Sigmoid colon (tissue), 7 donors: ENCODE data around the gene GIT2. TPM values are rescaled to one million over a fixed set of nuclear protein-coding genes. Genes with fewer than 3 reads are reported as not detected.
A peak's percentile ranks its signal among the peaks of the same experiment; 100 is the strongest.

Experiments used
- DNase-seq: peaks from one replicate; pipeline ENCODE4 v3.0.0-alpha.2; 2019
- H3K27ac ChIP-seq, 4 donors: fragments of 200-600 bp; sonication (generic); one replicate each; pipeline ENCODE4 v1.5.1; 2016 to 2019; ENCODE audit warnings: mild to moderate bottlenecking in 1 of 4
- H3K27me3 ChIP-seq, 3 donors: fragments of 200-600 bp; sonication (generic); one replicate each; pipeline ENCODE4 v1.5.1; 2019; ENCODE audit warnings: mild to moderate bottlenecking in 1 of 3
- H3K36me3 ChIP-seq, 4 donors: fragments of 200-600 bp; sonication (generic); one replicate each; pipeline ENCODE4 v1.5.1; 2016 to 2019
- H3K4me1 ChIP-seq, 4 donors: fragments of 200-600 bp; sonication (generic); one replicate each; pipeline ENCODE4 v1.5.1; 2017 to 2019
- H3K4me3 ChIP-seq, 4 donors: fragments of 200-600 bp; sonication (generic); one replicate each; pipeline ENCODE4 v1.5.1; 2017 to 2019; ENCODE audit warnings: mild to moderate bottlenecking in 2 of 4, moderate library complexity in 1 of 4
- H3K9me3 ChIP-seq, 4 donors: fragments of 200-600 bp in 3 of 4; sonication (generic) in 3 of 4; one replicate each; pipeline versions ENCODE4 v1.5.1 to v1.6.1; 2013 to 2019
- EP300 ChIP-seq, 4 donors: sonication (generic); formaldehyde crosslinking; IDR thresholded peaks; one replicate each; pipeline ENCODE4 v1.6.1; 2017; ENCODE audit warnings: antibody characterized with exemption in 4 of 4
- POLR2A ChIP-seq, 2 donors: fragments of 450-650 bp; IDR thresholded peaks; one replicate each; pipeline ENCODE4 v1.6.1; 2016; ENCODE audit warnings: antibody characterized with exemption in 2 of 2, mild to moderate bottlenecking in 2 of 2, moderate library complexity in 2 of 2
- POLR2AphosphoS5 ChIP-seq, 4 donors: sonication (generic); formaldehyde crosslinking; IDR thresholded peaks; one replicate each; pipeline ENCODE4 v1.6.1; 2017; ENCODE audit warnings: antibody characterized with exemption in 4 of 4
- WGBS, 2 donors: extraction: QIAGEN DNeasy Blood & Tissue Kit; methylation state at CpG; one replicate each; pipeline ENCODE4 v1.1.7; 2013; 5-methylcytosine and 5-hydroxymethylcytosine counted together
- intact Hi-C: fragments of 100-400 bp; cut with DNase I; formaldehyde crosslinking; loops from one replicate; pipeline ENCODE4 v1.15.1; 2023
- polyA plus RNA-seq, 3 donors: library from polyadenylated mRNA; stranded (reverse); fragments of 200-250 nt; gene quantifications; one replicate each; pipeline ENCODE4 v1.2.3, GENCODE V29; 2013
- total RNA-seq, 4 donors: library from RNA; depleted of rRNA; stranded (reverse); fragments of >200 nt; gene quantifications; one replicate each; pipeline ENCODE4 v1.1.0, GENCODE V29; 2016
- TF ChIP-seq, protein P1 (sequence below), 4 experiments: fragments of 450-650 bp in 3 of 4; fragments of 200-600 bp in 1 of 4; IDR thresholded peaks; one replicate each; pipeline ENCODE4 v1.5.1; 2016 to 2019; ENCODE audit warnings: antibody characterized with exemption in 4 of 4, mild to moderate bottlenecking in 3 of 4, moderate library complexity in 2 of 4
- donor health status: healthy with polysubstance abuse.
- donor health status: Bipolar disorder and iron deficiency.
- donor health status: healthy.

The GIT2 gene
- total and polyA plus RNA-seq, 7 donors, result 6.0 to 54.6 (median 26.7) TPM

- 89 to 90% methylated on average over 8 of the region's 8 CpGs for WGBS, 2 donors
- Histone ChIP-seq H3K4me3 (no peak overlapping the region), H3K36me3 (peaks cover 40 to 99% (median 54%) of the 10 kb centered on the region in 4 donors), H3K27me3 (no peaks in the 10 kb centered on the region), H3K4me1 (no peaks in the 10 kb centered on the region), H3K9me3 (no peaks in the 10 kb centered on the region), H3K27ac (no peak overlapping the region)
- TF ChIP-seq EP300 (IDR thresholded peaks at IDR 0.05), result no peak
- TF ChIP-seq, protein P1, sequence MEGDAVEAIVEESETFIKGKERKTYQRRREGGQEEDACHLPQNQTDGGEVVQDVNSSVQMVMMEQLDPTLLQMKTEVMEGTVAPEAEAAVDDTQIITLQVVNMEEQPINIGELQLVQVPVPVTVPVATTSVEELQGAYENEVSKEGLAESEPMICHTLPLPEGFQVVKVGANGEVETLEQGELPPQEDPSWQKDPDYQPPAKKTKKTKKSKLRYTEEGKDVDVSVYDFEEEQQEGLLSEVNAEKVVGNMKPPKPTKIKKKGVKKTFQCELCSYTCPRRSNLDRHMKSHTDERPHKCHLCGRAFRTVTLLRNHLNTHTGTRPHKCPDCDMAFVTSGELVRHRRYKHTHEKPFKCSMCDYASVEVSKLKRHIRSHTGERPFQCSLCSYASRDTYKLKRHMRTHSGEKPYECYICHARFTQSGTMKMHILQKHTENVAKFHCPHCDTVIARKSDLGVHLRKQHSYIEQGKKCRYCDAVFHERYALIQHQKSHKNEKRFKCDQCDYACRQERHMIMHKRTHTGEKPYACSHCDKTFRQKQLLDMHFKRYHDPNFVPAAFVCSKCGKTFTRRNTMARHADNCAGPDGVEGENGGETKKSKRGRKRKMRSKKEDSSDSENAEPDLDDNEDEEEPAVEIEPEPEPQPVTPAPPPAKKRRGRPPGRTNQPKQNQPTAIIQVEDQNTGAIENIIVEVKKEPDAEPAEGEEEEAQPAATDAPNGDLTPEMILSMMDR (IDR thresholded peaks at IDR 0.05), result no peak
- TF ChIP-seq POLR2A (IDR thresholded peaks at IDR 0.05), result no peak
- TF ChIP-seq POLR2AphosphoS5 (IDR thresholded peaks at IDR 0.05), result no peak
- intact Hi-C loops, result no loop called here
- no peak for DNase-seq
Observed at GRCh38 chr12:109910254-109910968, 85.8 kb downstream of the GIT2 start.

- no peak for DNase-seq
- peaks cover 0 to 21% (median 16%) of the 10 kb centered on the region in 4 donors for H3K4me1 ChIP-seq
- H3K27me3 ChIP-seq, result no peaks in the 10 kb centered on the region
- H3K36me3 ChIP-seq, result peaks cover 35 to 75% (median 55%) of the 10 kb centered on the region in 4 donors
- no peak overlapping the region for H3K4me3 ChIP-seq
- TF ChIP-seq POLR2AphosphoS5 (IDR thresholded peaks at IDR 0.05) (no peak), POLR2A (IDR thresholded peaks at IDR 0.05) (no peak), EP300 (IDR thresholded peaks at IDR 0.05) (no peak)
- TF ChIP-seq, protein P1 (IDR thresholded peaks at IDR 0.05), result no peak
- 95 to 96% methylated on average over 10 of the region's 10 CpGs for WGBS, 2 donors
- H3K27ac ChIP-seq, result no peak overlapping the region
- no peaks in the 10 kb centered on the region for H3K9me3 ChIP-seq
- intact Hi-C loops, result no loop called here
Observed at GRCh38 chr12:109905301-109905700, 90.9 kb downstream of the GIT2 start.

DNA sequence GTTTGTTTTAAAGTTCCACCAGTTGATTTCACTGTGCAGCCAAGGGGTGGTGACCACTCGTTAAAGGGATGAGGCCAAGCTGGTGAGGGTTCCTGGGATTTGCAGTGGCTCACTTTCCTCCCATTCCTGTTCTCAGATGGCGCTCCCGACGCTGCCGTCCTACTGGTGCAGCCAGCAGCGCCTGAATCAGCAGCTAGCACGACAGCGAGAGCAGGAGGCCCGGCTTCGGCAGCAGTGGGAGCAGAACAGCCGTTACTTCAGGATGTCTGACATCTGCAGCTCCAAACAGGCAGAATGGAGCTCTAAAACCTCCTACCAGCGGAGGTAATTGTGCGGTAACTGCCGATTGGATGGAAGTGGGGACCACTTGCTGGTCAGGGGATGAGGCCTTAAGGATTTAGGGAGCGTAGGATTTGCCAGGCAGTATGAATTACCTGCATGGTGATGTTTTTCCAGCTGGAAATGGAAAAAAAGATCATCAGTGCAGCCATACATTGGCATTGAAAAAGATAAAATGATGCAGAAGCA is 93.2 kb downstream of the GIT2 start:
- peaks cover 0 to 26% (median 23%) of the 10 kb centered on the region in 4 donors for H3K4me1 ChIP-seq
- 88 to 96% methylated on average over 15 of the region's 15 CpGs for WGBS, 2 donors
- no peak for DNase-seq
- TF ChIP-seq POLR2AphosphoS5 (IDR thresholded peaks at IDR 0.05), result no peak
- H3K4me3 ChIP-seq, result no peak overlapping the region
- no peaks in the 10 kb centered on the region for H3K27me3 ChIP-seq
- peaks cover 33 to 52% (median 46%) of the 10 kb centered on the region in 4 donors for H3K36me3 ChIP-seq
- no peaks in the 10 kb centered on the region for H3K9me3 ChIP-seq
- intact Hi-C loops, result no loop called here
- H3K27ac ChIP-seq, result no peak overlapping the region

GRCh38 chr12:109900752-109901580 is 95.2 kb downstream of the GIT2 start:
- WGBS, 2 donors, result 1 to 5% methylated on average over 16 of the region's 16 CpGs
- TF ChIP-seq, protein P1 (IDR thresholded peaks at IDR 0.05), result no peak
- TF ChIP-seq POLR2AphosphoS5 (IDR thresholded peaks at IDR 0.05) (no peak), EP300 (IDR thresholded peaks at IDR 0.05) (no peak), POLR2A (IDR thresholded peaks at IDR 0.05) (no peak)
- H3K36me3 ChIP-seq, result peaks cover 14 to 33% (median 28%) of the 10 kb centered on the region in 4 donors
- H3K4me1 ChIP-seq, result peaks cover 0 to 26% (median 23%) of the 10 kb centered on the region in 4 donors
- no peak for DNase-seq
- intact Hi-C loops, result no loop called here
- H3K27me3 ChIP-seq, result no peaks in the 10 kb centered on the region
- peak overlapping the region; percentile 78 to 83 (median 80) for H3K27ac ChIP-seq
- H3K4me3 ChIP-seq, result peak overlapping the region; percentile 46 to 87 (median 77)
- no peaks in the 10 kb centered on the region for H3K9me3 ChIP-seq
